ENCODE results near the gene SUSD4. TPM values are rescaled to one million over a fixed set of nuclear protein-coding genes. Genes with fewer than 3 reads are reported as not detected.

Gene SUSD4
- total and polyA plus RNA-seq, 10 of the 15 experiments (the other 5 are each of a cell fraction or from before 2014, with no cell fraction given), result 0.13 to 1.1 (median 0.26) TPM; not detected in 3

DNA sequence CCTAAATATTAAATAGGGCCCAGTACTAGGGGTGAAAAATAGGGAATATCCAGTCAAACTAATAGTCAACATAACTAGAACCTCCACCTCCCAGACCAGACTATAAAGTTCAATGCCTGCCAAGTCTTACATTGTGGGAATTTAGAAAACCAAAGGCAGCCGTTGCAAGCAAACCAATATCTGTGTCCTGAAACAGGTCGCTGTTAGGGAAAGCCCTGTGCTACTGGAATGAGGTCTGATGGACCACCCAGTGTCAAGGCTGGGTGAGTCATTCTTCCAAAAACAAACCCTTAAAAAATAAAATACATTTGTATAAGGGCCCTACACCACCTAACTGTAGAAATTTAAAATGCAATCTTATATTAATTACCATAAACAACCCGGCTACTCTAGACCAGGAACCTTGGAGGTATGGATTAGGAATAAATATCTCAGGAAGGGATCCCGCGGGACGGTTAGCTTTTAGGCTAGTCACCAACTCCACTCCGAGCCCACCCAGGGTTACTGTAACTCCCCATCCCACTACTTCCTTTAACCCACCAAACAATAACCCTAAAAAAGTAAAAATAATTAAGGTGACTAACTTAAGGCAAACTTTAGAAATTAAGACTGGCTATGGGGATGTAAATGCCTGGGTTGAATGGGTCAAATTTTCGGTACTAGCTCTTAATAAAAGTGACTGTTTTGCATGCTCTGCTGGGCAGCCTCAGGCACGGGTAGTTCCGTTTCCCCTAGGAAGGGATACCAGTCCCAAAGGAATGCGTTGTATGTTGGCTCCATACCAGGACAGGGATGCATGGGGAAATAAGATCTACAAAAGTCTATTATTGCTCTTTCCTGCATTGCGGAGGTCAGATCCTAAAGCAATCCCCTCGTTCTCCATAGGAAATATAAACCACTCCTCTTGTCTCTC, 155.6 kb downstream of the SUSD4 start:
- POLR2A ChIA-PET, result interaction anchor here (0.6 kb wide), 1 partner anchor 10 kb away, joined by 4 read pairs; no protein-coding TSS in a partner anchor
- H3K9ac ChIP-seq (ENCODE audit: control insufficient read depth, insufficient read depth, low read length), result no peak overlapping the region
- SMC1A ChIA-PET (ENCODE audit: uncharacterized antibody, unreplicated experiment), result interaction anchor here (0.8 to 1.3 kb wide), 4 partner anchors 9 to 85 kb away, joined by 3 read pairs; no protein-coding TSS in a partner anchor
- H3K27ac ChIP-seq (ENCODE audit: control insufficient read depth, insufficient read depth), result no peak overlapping the region
- no peaks in the 10 kb centered on the region for H3K36me3 ChIP-seq (ENCODE audit: control insufficient read depth in 2 of 2, insufficient read depth in 2 of 2, low read length in 1 of 2)
- ATAC-seq (no peak), FAIRE-seq (no peak), DNase-seq (ENCODE audit: low read depth, low spot score) (no peak)
- H3K4me2 ChIP-seq (ENCODE audit: control insufficient read depth, insufficient read depth), result no peak overlapping the region
- no peaks in the 10 kb centered on the region for H3K27me3 ChIP-seq (replicated peaks in 1 of 2; ENCODE audit: control insufficient read depth in 2 of 2, insufficient read depth in 2 of 2, low read length in 1 of 2)
- no peak overlapping the region for H2AFZ ChIP-seq (ENCODE audit: control insufficient read depth, low read depth, low read length)
- no peaks in the 10 kb centered on the region for H4K20me1 ChIP-seq (ENCODE audit: control insufficient read depth, insufficient read depth)
- in situ Hi-C loops (cut with MboI), result no loop called here
- no peaks in the 10 kb centered on the region for H3K4me1 ChIP-seq (ENCODE audit: control insufficient read depth, insufficient read depth, low read length)
- H3K79me2 ChIP-seq (ENCODE audit: control insufficient read depth, insufficient read depth, low read length), result no peaks in the 10 kb centered on the region
- no TSS peak for BruUV-seq (replicated peaks)
- RAD21 ChIA-PET (ENCODE audit: unreplicated experiment), result interaction anchor here (1.2 kb wide), 1 partner anchor 75 kb away, joined by 3 read pairs; no protein-coding TSS in a partner anchor
- intact Hi-C loops (cut with micrococcal nuclease; ENCODE audit: unreplicated experiment), result no loop called here
- TF ChIP-seq SP1 (IDR thresholded peaks at IDR 0.05; ENCODE audit: low read depth, low read length), result no peak
- no peak for TF ChIP-seq BACH1 (IDR thresholded peaks at IDR 0.05; ENCODE audit: borderline replicate concordance)
- no peak for TF ChIP-seq USF1 (IDR thresholded peaks at IDR 0.05; ENCODE audit: borderline replicate concordance, extremely low read length, insufficient read depth, low read depth, low read length)
- no peak for TF ChIP-seq IRF3 (IDR thresholded peaks at IDR 0.05)
- no peak for TF ChIP-seq SMARCA5 (IDR thresholded peaks at IDR 0.05)
- TF ChIP-seq MAX (IDR thresholded peaks at IDR 0.05; ENCODE audit: low read depth, low read length), result no peak
- TF ChIP-seq EED (IDR thresholded peaks at IDR 0.05; ENCODE audit: low read depth), result no peak
- no peak for TF ChIP-seq NR2C1 (IDR thresholded peaks at IDR 0.05)
- no peak for TF ChIP-seq BHLHE40 (IDR thresholded peaks at IDR 0.05; ENCODE audit: borderline replicate concordance in 1 of 2, low read depth in 2 of 2, low read length in 1 of 2)
- TF ChIP-seq, protein P1, sequence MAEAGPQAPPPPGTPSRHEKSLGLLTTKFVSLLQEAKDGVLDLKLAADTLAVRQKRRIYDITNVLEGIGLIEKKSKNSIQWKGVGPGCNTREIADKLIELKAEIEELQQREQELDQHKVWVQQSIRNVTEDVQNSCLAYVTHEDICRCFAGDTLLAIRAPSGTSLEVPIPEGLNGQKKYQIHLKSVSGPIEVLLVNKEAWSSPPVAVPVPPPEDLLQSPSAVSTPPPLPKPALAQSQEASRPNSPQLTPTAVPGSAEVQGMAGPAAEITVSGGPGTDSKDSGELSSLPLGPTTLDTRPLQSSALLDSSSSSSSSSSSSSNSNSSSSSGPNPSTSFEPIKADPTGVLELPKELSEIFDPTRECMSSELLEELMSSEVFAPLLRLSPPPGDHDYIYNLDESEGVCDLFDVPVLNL (IDR thresholded peaks at IDR 0.05; ENCODE audit: low read depth, low read length), result no peak
- no peak for TF ChIP-seq STAT3 (IDR thresholded peaks at IDR 0.05; ENCODE audit: low read depth, low read length)
- CTCF ChIA-PET, result interaction anchor here (1.5 to 2.1 kb wide), 2 partner anchors 28 to 75 kb away, joined by 4 to 7 read pairs; no protein-coding TSS in a partner anchor
- WGBS (ENCODE audit: insufficient coverage, insufficient replicate concordance, low lambda C conversion rate, missing lambda C conversion rate), result 42% methylated on average over 13 of the region's 13 CpGs
- H3K9me3 ChIP-seq (replicated peaks; ENCODE audit: control insufficient read depth, insufficient read depth, low read length), result no peaks in the 10 kb centered on the region
- no peak overlapping the region for H3K4me3 ChIP-seq

All from GM12878 (cell line).